PC-9 (cell line): ENCODE measurements around the gene R3HCC1L.

ENCODE experiments used
- EZH2 ChIP-seq: fragments of 200-600 bp; sonication (generic); IDR thresholded peaks from 2 replicates; pipeline ENCODE4 v1.8.0; 2017; ENCODE audit warnings: antibody characterized with exemption, low read depth
- TF ChIP-seq, protein P1 (sequence below): fragments of 200-600 bp; sonication (generic); conservative IDR thresholded peaks from 2 replicates; pipeline ENCODE4 v1.6.1; 2017; ENCODE audit warnings: mixed run types, antibody characterized with exemption, mild to moderate bottlenecking, moderate library complexity

DNA sequence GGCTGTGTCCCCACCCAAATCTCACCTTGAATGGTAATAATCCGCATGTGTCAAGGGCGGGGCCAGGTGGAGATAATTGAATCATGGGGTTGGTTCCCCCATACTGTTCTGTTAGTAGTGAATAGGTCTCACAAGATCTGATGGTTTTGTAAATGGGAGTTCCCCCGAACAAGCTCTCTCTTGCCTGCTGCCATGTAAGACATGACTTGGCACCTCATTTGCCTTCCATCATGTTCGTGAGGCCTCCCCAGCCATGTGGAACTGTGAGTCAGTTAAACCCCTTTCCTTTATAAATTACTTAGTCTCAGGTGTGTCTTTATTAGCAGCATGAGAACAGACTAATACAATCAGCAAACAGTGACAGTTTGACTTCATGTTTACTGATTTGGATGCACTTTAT lies 14.6 kb upstream of the R3HCC1L start:
- TF ChIP-seq, protein P1, sequence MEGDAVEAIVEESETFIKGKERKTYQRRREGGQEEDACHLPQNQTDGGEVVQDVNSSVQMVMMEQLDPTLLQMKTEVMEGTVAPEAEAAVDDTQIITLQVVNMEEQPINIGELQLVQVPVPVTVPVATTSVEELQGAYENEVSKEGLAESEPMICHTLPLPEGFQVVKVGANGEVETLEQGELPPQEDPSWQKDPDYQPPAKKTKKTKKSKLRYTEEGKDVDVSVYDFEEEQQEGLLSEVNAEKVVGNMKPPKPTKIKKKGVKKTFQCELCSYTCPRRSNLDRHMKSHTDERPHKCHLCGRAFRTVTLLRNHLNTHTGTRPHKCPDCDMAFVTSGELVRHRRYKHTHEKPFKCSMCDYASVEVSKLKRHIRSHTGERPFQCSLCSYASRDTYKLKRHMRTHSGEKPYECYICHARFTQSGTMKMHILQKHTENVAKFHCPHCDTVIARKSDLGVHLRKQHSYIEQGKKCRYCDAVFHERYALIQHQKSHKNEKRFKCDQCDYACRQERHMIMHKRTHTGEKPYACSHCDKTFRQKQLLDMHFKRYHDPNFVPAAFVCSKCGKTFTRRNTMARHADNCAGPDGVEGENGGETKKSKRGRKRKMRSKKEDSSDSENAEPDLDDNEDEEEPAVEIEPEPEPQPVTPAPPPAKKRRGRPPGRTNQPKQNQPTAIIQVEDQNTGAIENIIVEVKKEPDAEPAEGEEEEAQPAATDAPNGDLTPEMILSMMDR: no peak
- no peak for TF ChIP-seq EZH2
